Kidney glomerular epithelial cell (primary cell): ENCODE measurements around the gene DNAJB13.

Source experiments
- DNase-seq: peaks from one replicate; lab custom pipeline; 2025; lab: John Stamatoyannopoulos, UW

DNAJB13 gene

DNA sequence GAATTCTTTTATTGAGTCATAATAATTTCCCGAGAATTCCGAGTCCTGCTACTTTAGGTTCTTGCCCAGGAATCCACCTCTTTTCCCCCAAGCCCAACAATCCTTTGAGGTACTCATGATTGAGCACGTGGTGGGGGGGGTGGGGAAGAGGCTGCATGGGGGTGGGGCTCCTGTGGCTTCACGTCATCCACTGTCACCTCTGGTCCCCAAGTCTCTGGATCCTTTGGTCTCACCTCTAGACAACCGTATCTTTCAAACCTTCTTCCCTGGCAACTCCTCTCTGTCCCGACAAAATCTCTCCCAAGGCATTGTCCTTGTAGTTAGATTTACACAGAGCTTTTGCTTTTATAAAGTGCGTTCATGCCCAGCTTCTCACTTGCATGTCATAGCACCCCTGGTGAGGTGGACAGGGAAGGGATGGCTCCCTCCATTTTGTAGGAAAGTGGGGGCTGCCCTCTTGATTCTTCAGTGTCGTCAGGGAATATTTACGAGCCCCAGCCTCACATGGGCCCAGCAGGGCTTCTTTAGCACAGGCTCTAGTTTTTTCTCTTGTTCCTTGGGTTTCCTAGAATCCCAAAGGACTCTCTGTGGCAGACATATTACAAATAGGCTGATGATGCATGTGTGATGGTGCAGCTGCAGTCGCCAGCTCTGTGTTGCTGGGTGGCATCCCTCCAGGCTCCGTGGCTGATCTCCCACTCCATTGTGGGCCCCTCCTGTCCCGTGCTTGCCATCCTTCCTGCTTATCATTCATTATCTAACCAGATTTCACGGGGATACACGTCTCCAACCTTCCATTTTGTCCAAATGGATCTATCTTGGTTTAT is 49.7 kb downstream of the DNAJB13 start:
- no peak for DNase-seq

DNA sequence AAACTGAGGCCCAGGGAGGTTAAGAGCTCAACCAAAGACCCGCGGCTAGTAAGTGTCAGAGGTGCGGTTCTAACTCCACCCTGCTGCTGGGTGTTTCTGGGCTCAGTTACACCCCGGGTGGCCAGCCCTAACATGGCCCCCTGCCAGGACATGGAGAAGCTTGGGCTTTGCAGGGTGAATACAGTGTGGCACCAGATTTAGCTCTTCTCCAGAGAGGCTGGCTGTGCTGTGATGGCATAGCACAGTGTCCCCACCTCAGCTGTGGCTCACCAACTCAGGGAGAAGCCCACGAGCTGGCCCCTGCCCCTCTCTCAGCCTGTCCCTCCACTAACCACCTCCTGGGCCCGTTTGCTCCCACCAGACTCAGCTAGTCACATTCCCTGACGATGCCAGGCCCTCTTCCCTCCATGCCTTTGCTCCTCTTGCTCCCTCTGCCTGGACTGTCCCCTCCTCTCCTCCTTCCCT is 51.0 kb downstream of the DNAJB13 start:
- DNase-seq, result no peak

- no peak for DNase-seq
Observed at GRCh38 chr11:74002832-74003231, 52.0 kb downstream of the DNAJB13 start.

- no peak for DNase-seq
Observed at GRCh38 chr11:74004046-74004695, 53.3 kb downstream of the DNAJB13 start.

- no peak for DNase-seq
Observed at GRCh38 chr11:74004759-74005615, 54.2 kb downstream of the DNAJB13 start.

GRCh38 chr11:74005721-74006517 is 55.1 kb downstream of the DNAJB13 start:
- DNase-seq, result no peak

- no peak for DNase-seq
Observed at GRCh38 chr11:74006743-74007304, 56.0 kb downstream of the DNAJB13 start.

- DNase-seq, result no peak
Observed at GRCh38 chr11:74007691-74008372, 57.0 kb downstream of the DNAJB13 start.

DNA sequence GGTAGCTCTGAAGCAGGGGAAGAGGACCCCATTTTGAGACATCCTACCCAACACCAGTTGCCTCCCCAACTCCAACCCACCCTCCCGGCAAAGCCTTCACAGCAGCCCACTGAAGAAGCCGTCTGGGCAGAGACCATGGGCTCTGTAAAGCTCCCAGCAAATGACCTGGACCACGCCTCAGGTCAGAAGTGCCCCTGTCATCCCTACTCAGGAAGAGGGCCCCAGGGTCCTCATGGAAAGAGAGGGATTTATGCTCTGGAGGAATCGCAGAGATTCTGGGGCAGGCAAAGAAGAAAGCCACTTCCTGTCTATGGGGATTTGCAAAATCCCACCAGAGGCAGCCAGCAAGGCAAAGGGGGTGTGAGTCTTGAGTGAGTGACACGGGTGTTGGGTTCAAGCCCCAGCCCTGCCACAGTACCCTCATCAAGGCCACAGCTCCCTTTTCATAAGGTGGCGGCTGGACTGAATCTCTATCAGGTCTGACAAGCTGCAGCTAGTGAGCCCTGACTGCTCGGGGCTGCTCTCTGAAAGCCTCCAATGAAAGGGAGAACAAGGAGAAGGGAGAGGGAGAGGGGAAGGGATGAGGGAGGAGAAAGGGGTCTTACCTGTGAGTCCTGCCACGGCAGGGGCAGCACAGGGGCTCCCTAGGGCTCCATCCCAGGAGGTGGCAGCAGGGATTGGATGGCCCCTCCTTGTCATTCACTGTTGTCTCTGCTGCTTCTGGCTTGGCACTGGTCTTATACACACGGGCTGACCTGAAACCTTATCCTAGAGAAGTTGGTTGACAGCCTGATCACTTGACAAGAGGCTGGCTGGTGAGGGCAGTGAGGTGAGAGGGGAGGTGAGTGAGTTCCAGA is 57.8 kb downstream of the DNAJB13 start, which contains the start of gene UCP3:
Gene UCP3, minus strand, starts transcription at position 713 of the 857 bp plus-strand sequence. CDS start 2,043 bp downstream, outside the sequence.
- no peak for DNase-seq

- no peak for DNase-seq
Observed at GRCh38 chr11:74009230-74009547, 58.4 kb downstream of the DNAJB13 start.

- DNase-seq, result no peak
Observed at GRCh38 chr11:74009675-74010305, 59.0 kb downstream of the DNAJB13 start.

DNA sequence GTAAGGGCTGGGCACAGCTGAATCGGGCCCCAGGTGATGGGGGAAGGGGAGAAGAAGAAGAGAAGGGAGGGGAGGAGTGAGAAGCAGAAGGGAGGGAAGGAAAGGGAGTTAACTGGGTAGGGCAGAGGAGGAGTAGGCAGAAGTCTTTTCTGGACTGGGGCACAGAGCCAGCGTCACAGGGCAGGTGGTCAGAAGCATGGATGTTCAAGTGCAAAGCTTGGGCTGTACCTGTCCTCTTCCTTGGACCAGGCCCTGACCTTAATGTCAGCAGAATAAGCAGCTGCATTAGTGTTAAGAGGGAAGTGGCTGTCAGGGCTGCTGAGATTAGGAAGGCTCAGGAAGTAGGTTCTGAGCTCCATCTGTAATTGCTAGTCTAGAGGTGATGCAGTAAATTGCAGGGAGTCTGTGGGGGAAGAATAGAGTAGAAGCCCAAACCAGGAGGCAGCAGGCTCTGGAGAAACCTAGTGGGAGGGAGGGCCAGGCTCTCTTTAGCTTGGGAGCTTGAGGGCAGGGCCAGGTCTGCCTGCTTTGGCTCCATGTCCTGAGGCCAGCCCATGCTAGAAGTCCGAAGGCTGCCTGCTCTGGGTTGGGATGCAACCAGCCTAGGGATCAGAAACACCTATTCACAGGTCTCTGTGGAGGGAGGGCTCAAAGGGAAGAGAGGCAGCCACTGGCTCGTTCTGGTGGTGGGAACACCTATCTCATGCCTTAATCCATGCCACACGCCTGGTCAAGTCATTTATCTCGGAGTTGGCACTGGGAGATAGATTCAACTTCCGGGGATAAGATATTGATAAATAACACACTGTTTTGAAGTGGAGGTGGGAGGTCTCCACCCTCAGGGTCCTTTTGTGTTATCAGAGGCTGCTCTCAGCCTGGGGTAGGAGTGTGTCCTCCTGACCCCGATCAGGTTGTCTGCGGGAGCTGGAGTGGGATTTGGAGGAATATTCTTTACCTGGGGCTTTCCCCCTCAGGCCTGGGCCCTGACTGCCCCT is 59.8 kb downstream of the DNAJB13 start:
- no peak for DNase-seq

- no peak for DNase-seq
Observed at GRCh38 chr11:74011360-74012073, 60.7 kb downstream of the DNAJB13 start.

GRCh38 chr11:74012074-74012809 is 61.4 kb downstream of the DNAJB13 start:
- DNase-seq, result no peak

DNA sequence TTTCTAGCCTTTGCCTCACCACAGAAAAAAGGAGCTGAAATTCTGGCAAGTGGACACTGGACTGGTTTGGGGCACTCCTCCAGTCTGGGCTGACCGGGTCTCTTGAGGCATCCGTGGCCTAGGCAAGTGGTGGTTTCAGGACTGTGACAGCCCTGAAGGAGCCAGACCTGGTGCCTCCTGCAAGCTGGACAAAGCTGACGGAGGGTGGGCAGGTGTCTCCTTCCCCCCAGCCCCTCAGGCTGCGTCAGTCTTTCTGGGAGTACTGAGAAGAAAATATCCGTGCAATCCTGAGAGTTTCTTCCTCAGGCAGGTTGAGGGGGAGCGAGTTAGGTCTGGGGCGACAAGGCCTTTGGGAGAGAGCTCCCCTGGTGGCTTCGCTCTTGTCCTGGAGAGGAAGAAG is 62.3 kb downstream of the DNAJB13 start:
- no peak for DNase-seq

DNA sequence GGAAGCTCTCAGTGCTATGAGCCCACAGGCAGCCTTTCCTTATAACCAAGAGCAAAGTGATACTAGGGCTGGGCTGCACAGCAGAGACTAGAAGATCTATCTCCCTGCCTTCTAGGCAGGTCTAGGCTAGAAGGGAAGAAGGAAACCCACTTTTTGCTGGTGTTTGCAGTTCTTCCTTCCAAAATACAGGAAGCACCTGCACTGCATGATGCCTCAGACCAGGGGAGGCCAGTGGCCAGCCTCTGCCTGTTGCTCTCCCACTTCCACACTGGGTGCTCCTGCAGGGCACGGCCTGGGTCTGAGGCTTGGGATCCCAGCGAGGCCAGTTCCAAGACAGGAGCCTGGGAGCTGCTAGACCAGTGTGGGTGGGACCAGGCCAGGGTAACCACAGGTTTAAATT is 64.1 kb downstream of the DNAJB13 start:
- no peak for DNase-seq
